Heart left ventricle (tissue), 13 donors: ENCODE results near the gene BOD1L1.

Source experiments
- POLR2A ChIP-seq, 2 donors: fragments of 450-650 bp; IDR thresholded peaks; one replicate each; pipeline ENCODE4 v1.6.1; 2017; ENCODE audit warnings: antibody characterized with exemption in 2 of 2, mild to moderate bottlenecking in 2 of 2, moderate library complexity in 2 of 2
- TF ChIP-seq, protein P1 (sequence below), 12 donors: fragments of 200-600 bp; sonication (generic) in 4 of 12; IDR thresholded peaks; one replicate each; pipeline versions ENCODE4 v1.5.0 to v1.8.0; 2018 to 2022; ENCODE audit warnings: antibody characterized with exemption in 12 of 12, mild to moderate bottlenecking in 5 of 12
- donor health status: ischemic (EF 13 %, LVEDD 7.1; RV severe dilation, severe dysfunction).
- donor health status: DM: no; HTN: yes; CAD: no.
- donor health status: DM: no; HTN: no; CAD: no.
- donor health status: ischemic (EF 25% LVEDD 6.9; RV normal size, moderate dysfunction).
- donor health status: ischemic (EF 25% LVEDD 5.7; RV mildly dilated, moderate dysfunction).
- donor health status: ischemic (EF 35%, LVEDD 5.7; RV mildly dilated, moderate dysfunction).
- donor health status: nonischemic (EF 11% LVEDD 7.7; RV severe dilation, severe dysfunction).
- donor health status: DM: yes; HTN: yes; CAD: no.
- donor health status: PGD.
- donor health status: ischemic (EF 29% LVEDD 5.4; RV normal size, mild dysfunction).
- donor health status: nonischemic (EF 23%, LVEDD 6.1; RV moderate dilation, normal function).

DNA sequence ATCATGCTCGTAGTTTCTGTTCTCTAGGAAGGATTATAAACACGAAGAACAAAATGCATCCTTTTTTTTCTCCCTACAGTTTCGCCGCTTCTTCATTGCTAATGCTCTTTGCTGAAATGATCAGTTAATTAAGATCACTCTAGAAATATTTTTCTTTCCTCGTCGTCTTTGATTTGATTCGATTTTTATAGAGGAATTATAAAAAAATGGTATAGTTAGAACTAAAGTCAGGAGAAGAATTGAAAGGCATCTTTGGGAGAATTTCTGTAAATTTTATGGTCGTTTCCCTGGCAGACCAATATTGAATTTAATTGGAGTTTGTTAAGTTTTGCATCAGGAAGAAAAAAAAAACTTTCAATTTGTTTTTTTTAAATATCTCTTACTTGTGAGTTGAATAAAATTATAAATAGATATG, 82.1 kb downstream of the BOD1L1 start:
- TF ChIP-seq, protein P1, sequence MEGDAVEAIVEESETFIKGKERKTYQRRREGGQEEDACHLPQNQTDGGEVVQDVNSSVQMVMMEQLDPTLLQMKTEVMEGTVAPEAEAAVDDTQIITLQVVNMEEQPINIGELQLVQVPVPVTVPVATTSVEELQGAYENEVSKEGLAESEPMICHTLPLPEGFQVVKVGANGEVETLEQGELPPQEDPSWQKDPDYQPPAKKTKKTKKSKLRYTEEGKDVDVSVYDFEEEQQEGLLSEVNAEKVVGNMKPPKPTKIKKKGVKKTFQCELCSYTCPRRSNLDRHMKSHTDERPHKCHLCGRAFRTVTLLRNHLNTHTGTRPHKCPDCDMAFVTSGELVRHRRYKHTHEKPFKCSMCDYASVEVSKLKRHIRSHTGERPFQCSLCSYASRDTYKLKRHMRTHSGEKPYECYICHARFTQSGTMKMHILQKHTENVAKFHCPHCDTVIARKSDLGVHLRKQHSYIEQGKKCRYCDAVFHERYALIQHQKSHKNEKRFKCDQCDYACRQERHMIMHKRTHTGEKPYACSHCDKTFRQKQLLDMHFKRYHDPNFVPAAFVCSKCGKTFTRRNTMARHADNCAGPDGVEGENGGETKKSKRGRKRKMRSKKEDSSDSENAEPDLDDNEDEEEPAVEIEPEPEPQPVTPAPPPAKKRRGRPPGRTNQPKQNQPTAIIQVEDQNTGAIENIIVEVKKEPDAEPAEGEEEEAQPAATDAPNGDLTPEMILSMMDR (IDR thresholded peaks at IDR 0.05): no peak
- TF ChIP-seq POLR2A (IDR thresholded peaks at IDR 0.05): no peak
